Medulla oblongata (tissue), 1 donor: Measurements from ENCODE around the gene VANGL2.
"Not testable (repeated sequence)": the region's sequence is repeated elsewhere in the genome, so short reads cannot be mapped to it uniquely, and the experiment has no call there.

Experiments
- DNase-seq: peaks from one replicate; pipeline ENCODE4 v3.0.0-alpha.2; 2015; ENCODE audit errors: extremely low spot score

The VANGL2 gene

GRCh38 chr1:160370561-160371345 lies 29.6 kb upstream of the VANGL2 start:
- no peak for DNase-seq

GRCh38 chr1:160371346-160371631 lies 29.1 kb upstream of the VANGL2 start:
- DNase-seq: no peak

- DNase-seq: peak; percentile 28
Measured at GRCh38 chr1:160371756-160372155, 28.6 kb upstream of the VANGL2 start.

- DNase-seq: no peak
Measured at GRCh38 chr1:160373696-160374095, 26.7 kb upstream of the VANGL2 start.

GRCh38 chr1:160374306-160375110 lies 25.9 kb upstream of the VANGL2 start:
- peak; percentile 63 for DNase-seq

- no peak for DNase-seq
Measured at GRCh38 chr1:160375788-160376524, 24.4 kb upstream of the VANGL2 start.

DNA sequence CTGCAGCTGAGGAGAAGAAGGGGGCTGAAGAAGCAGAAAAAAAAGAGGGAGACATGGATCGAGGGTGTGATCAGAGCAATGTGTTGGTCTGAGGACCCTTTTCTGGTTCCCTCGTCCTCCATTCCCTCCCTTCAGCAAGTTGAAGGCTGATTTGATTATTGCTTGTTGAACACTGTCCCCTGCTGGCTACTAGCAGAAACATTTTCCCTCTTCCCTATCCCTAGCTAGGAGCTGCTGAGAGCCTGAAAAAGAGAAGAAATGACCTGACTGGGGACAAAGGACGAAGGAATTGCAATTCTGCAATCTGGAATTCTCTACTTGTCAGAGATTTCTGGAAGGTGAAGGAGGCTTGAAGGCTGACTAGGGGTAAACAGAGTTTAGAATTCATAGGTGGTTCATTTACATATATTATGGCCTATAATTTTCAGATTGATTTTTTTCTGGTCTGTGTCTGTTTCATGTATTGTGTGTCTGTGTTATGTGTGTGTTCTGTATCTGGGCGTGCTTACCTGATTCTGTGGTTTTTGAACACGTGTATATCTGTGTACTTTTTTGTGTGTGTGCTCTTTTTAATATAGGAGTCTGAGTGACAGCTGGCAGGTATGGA lies 23.7 kb upstream of the VANGL2 start:
- peak; percentile 91 for DNase-seq

- DNase-seq: no peak
Measured at GRCh38 chr1:160377585-160378206, 22.7 kb upstream of the VANGL2 start.

DNA sequence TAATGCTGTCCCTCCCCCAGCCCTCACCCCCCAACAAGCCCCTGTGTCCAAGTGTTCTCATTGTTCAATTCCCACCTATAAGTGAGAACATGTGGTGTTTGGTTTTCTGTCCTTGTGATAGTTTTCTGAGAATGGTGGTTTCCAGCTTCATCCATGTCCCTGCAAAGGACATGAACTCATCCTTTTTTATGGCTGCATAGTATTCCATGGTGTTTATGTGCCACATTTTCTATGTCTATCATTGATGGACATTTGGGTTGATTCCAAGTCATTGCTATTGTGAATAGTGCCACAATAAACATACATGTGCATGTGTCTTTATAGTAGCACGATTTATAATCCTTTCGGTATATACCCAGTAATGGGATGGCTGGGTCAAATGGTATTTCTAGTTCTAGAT lies 15.6 kb upstream of the VANGL2 start:
- DNase-seq: not testable (repeated sequence)

DNA sequence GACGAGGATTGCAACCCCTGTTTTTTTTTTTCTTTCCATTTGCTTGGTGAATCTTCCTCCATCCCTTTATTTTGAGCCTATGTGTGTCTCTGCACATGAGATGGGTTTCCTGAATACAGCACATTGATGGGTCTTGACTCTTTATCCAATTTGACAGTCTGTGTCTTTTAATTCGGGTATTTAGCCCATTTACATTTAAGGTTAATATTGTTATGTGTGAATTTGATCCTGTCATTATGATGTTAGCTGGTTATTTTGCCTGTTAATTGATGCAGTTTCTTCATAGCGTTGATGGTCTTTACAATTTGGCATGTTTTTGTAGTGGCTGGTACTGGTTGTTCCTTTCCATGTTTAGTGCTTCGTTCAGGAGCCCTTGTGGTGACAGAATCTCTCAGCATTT lies 12.0 kb upstream of the VANGL2 start:
- DNase-seq: not testable (repeated sequence)

DNA sequence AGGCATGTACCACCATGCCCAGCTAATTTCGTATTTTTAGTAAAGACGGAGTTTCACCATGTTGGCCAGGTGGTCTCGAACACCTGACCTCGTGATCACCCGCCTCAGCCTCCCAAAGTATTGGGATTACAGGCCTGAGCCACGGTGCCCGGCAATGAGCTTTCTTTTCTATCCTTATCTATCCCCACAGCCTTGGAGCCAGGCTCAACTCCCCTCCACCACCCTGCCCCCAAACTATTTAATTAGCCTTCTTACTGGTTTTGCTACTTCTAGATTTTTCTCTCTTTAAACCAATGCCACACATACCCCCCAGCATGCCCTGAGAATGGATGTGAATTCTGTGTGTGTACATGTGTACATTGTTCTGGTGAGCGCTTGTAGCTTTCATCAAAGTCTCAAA lies 5.7 kb upstream of the VANGL2 start:
- no peak for DNase-seq

DNA sequence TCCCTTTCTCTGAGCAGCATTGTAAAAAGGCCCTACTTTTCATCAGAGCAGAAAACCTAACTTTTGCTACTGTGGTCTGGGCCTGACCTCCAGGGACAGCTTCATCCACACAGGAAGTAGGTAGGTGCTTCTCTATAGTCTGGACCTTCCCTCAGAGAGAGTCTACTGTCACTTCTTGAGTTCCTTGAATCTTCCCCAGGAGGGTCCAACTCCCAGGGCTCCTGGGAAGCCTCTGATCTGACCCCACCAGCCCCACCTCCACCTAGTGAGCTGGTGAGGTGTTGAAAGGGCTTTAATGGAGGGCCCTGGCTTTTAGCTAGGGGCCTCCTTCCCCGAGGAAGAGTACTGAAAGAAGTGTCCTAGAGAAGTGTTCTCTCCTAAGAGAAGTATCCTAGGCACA lies 2.7 kb upstream of the VANGL2 start:
- DNase-seq: no peak

- no peak for DNase-seq
Measured at GRCh38 chr1:160398823-160399222, 1.5 kb upstream of the VANGL2 start.

DNA sequence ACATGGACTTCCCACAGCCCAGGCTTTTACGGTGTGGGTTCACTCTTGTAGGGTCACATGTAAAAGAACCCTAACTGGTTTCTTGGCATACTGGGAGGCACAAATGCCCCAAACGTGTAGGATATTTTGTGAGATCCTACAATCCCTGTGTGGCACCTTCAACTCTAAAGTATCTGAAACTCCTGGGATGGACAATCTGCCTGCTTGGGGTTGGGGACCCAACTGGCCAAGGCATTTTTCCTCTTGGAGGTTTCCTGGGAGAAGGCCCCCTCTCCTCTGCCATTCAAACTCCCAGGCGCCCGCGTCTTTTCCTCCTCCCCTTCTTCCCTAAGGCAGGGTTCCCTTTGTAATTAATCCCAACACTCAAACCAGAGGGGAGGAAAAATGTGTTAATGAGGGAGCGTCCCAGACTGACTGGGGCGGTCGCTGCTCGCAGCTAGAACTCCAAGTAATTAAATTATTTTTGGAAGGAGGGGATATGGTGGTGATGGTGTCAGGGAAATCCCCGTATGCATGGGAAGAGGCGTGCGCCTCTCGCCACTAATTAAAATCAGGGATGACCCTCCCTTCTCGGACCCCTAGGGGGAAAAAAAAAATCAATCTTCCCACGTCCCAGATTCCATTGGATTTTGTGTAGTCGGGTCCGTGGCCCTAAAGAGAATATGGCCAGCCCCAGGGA lies 681 bp upstream of the VANGL2 start:
- no peak for DNase-seq

DNA sequence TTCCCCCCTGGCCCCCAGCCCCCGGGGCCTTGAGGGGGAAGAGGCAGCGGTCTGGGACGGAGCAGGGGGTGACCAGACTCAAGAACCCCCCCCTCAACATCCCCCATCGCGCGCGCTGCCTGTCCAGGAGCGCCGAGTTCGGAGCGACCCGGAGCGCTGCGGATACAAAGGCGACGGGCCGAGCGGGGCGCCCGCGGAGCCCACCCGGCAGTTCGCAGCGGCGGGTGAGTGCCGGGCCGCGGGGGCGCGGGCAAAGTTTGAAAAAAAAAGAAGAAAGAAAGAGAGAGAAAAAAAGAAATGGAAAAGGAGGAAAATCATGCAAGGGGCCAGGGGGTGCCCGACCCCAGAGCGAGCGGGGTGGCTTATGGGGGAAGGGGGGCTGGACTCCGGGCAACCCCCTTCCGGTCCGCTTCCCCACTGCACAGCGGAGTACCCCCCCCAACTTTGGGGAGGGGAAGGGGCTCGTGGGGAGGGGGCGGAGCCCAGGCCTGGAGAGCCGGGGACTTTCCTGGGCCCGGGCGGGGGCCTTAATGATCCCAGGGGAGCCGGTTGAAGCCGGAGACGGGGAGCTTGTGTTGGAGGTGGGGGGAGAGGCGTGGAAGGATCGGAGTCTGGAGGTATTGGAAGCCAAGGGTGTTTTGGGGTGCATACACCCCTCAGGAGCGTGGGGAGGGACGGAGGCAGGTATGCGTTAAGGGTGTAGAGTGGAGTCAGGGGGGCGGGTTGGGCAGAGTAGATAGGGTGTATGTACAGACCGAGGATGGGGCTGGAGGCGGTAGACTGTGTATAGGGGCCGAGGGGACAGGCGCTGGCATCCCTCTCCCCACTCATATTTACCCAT lies 502 bp downstream of the VANGL2 start:
- peak; percentile 65 for DNase-seq

DNA sequence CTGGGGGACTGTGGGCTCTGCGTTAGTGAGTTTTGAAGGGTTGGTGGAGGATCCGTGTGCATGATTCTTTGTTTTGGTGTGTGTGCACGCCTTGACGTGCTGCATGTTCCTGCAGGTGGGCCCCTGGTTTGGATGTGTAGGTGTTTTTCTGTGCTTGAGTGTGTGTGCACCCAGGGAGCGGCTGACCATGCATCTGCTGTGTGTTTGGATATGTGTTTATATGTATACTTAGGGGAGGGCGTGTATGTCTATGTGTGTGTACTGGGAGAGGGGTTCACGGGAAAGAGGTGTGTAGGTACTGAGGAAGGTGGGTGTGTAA lies 1.1 kb downstream of the VANGL2 start:
- DNase-seq: no peak

DNA sequence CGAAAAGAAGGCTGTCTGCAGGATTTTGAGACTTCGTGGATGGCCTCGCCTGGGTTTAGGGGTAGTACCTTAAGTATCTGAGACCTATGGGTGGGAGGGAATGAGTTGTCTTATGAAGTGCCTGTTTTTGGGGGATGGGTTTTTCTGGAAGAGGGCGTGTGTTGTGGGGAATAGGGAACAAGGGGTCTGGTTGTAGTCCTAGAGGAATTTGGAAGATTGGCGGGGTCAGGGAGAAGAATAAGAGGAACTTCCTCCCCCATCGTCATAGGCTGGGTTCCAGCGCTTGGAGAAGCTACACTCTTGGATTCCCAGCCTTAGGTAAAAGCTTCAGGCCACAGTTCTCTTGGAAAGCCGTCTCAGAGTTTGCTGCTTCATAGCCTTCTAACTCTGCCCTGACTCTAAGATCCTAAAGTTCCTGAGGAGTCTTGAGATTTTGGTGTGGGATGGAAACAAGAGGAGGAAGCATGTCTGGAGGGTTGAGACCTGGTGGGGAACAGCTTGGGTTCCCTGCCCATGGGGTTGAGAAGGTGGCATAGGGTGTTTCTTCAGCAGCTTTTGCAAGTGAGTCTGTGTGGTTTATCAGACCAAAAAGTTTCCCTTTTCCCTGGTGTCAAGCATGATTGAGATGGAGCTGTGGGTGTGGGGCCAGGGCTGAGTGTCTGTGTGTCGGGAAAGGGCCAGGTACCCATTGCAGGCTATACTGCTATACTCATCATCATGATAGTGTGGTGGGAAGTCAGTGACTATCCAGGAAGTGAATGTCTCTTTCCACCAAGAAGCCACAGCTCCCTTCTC lies 1.8 kb downstream of the VANGL2 start:
- peak; percentile 22 for DNase-seq

- DNase-seq: no peak
Measured at GRCh38 chr1:160403244-160403643, 2.9 kb downstream of the VANGL2 start.

GRCh38 chr1:160404094-160404493 lies 3.7 kb downstream of the VANGL2 start:
- no peak for DNase-seq
